OCI-LY7 (cell line): ENCODE results near the gene CDKN1A. TPM values are rescaled to one million over a fixed set of nuclear protein-coding genes. Genes with fewer than 3 reads are reported as not detected.

ENCODE experiments used
- BruUV-seq: library from RNA; stranded (reverse); fragments of 400-500 nt; replicated peaks from 2 replicates; lab custom pipeline; 2021; lab: Mats Ljungman, UMichigan
- CTCF ChIA-PET: fragments of 300-600 bp; sonication (Branson Sonifier 250); formaldehyde crosslinking; loops from one replicate; lab custom pipeline; 2022; ENCODE audit warnings: antibody characterized with exemption; ENCODE audit not compliant: unreplicated experiment; lab: Charles Lee
- POLR2A ChIA-PET: fragments of 300-600 bp; sonication (Branson Sonifier 250); formaldehyde crosslinking; loops from one replicate; lab custom pipeline; 2022; ENCODE audit warnings: antibody characterized with exemption; lab: Charles Lee
- DNase-seq: peaks from one replicate; pipeline ENCODE4 v3.0.0-alpha.2; 2015; ENCODE audit warnings: low spot score
- H2AFZ ChIP-seq: fragments of 200-600 bp; sonication (generic), shearing (Covaris generic); 2 replicates; pipeline ENCODE4 v1.6.1; 2014; ENCODE audit warnings: mild to moderate bottlenecking, antibody characterized with exemption, low read length, moderate library complexity
- H3K27ac ChIP-seq: fragments of 200-600 bp; sonication (generic); 2 replicates; pipeline ENCODE4 v1.5.1; 2014; ENCODE audit warnings: mixed run types, low read depth, mild to moderate bottlenecking, moderate library complexity, low read length, inconsistent platforms; ENCODE audit not compliant: poor library complexity, severe bottlenecking
- H3K36me3 ChIP-seq: fragments of 200-600 bp; sonication (generic); 2 replicates; pipeline ENCODE4 v1.6.1; 2014; ENCODE audit warnings: mild to moderate bottlenecking, antibody characterized with exemption, low read length, moderate library complexity, mixed read lengths; ENCODE audit not compliant: insufficient read depth
- H3K4me1 ChIP-seq: fragments of 200-600 bp; sonication (generic); 2 replicates; pipeline ENCODE4 v1.5.1; 2014; ENCODE audit warnings: mild to moderate bottlenecking, low read length; ENCODE audit not compliant: insufficient read depth, poor library complexity, severe bottlenecking
- H3K4me2 ChIP-seq: fragments of 200-600 bp; sonication (generic); 2 replicates; pipeline ENCODE4 v1.6.1; 2014; ENCODE audit warnings: mild to moderate bottlenecking, low read length
- H3K4me3 ChIP-seq: fragments of 200-600 bp; sonication (generic); 2 replicates; pipeline ENCODE4 v1.5.1; 2014; ENCODE audit warnings: mild to moderate bottlenecking, low read depth, low read length; ENCODE audit not compliant: poor library complexity, severe bottlenecking
- H3K79me2 ChIP-seq: fragments of 200-600 bp; sonication (generic); 2 replicates; pipeline ENCODE4 v1.6.1; 2016; ENCODE audit warnings: low read depth, mild to moderate bottlenecking, low read length, moderate library complexity, mixed read lengths; ENCODE audit not compliant: insufficient read depth
- H3K9me2 ChIP-seq: fragments of 200-600 bp; sonication (generic); 2 replicates; pipeline ENCODE4 v1.6.1; 2016; ENCODE audit warnings: mild to moderate bottlenecking, low read length, mixed read lengths; ENCODE audit not compliant: insufficient read depth
- H3K9me3 ChIP-seq: fragments of 200-600 bp; sonication (generic); 2 replicates; pipeline ENCODE4 v1.6.1; 2014; ENCODE audit warnings: mild to moderate bottlenecking, mixed run types, low read length, mixed read lengths
- H4K20me1 ChIP-seq: fragments of 200-600 bp; sonication (generic); 2 replicates; pipeline ENCODE4 v1.6.1; 2014; ENCODE audit warnings: mild to moderate bottlenecking, antibody characterized with exemption, low read length, moderate library complexity, mixed read lengths; ENCODE audit not compliant: insufficient read depth
- EZH2phosphoT487 ChIP-seq: fragments of 200-600 bp; sonication (generic); IDR thresholded peaks from 2 replicates; pipeline ENCODE4 v1.6.1; 2018; ENCODE audit warnings: low read depth, borderline replicate concordance, mild to moderate bottlenecking, mixed run types, antibody characterized with exemption, low read length, moderate library complexity, mixed read lengths
- intact Hi-C: fragments of 100-400 bp; cut with micrococcal nuclease; formaldehyde crosslinking; loops from one replicate; pipeline ENCODE4 v1.10.0; 2022; ENCODE audit not compliant: unreplicated experiment
- total RNA-seq, 2 experiments: library from RNA; depleted of rRNA in 1 of 2; stranded (reverse); fragments of >200 nt in 1 of 2; shearing (Covaris generic) in 1 of 2; gene quantifications; 2 replicates each; pipeline ENCODE4 v1.2.3, GENCODE V29; 2014 to 2022
- TF ChIP-seq, protein P1 (sequence below): fragments of 200-600 bp; sonication (generic); conservative IDR thresholded peaks from 2 replicates; pipeline ENCODE4 v1.5.1; 2014; ENCODE audit warnings: mild to moderate bottlenecking, antibody characterized with exemption, low read length, moderate library complexity, mixed read lengths

CDKN1A gene
- total RNA-seq, 2 experiments from 2014 or later, result 0.13 to 1.3 TPM

DNA sequence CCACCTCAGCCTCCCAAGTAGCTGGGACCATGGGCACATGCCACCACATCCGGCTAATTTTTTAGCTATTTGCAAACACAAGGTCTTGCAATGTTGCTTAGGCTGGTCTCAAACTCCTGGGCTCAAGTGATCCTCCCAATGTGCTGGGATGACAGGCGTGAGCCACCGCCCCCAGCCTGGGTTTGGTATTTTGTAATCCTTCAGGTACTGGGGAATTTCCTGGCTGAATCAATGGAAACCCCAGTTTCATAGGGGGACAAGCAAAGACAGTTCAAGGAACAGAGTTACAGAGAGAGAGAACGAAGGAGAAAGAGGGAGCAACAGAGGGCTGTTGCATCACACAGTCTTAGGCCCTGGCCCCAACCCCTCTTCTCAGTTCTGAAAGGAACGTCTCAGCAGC is 54.8 kb downstream of the CDKN1A start:
- POLR2A ChIA-PET, result interaction anchor here (0.8 kb wide), 1 partner anchor 24 kb away, joined by 3 read pairs; no protein-coding TSS in a partner anchor
- H3K4me1 ChIP-seq, result no peaks in the 10 kb centered on the region
- DNase-seq, result no peak
- TF ChIP-seq, protein P1, sequence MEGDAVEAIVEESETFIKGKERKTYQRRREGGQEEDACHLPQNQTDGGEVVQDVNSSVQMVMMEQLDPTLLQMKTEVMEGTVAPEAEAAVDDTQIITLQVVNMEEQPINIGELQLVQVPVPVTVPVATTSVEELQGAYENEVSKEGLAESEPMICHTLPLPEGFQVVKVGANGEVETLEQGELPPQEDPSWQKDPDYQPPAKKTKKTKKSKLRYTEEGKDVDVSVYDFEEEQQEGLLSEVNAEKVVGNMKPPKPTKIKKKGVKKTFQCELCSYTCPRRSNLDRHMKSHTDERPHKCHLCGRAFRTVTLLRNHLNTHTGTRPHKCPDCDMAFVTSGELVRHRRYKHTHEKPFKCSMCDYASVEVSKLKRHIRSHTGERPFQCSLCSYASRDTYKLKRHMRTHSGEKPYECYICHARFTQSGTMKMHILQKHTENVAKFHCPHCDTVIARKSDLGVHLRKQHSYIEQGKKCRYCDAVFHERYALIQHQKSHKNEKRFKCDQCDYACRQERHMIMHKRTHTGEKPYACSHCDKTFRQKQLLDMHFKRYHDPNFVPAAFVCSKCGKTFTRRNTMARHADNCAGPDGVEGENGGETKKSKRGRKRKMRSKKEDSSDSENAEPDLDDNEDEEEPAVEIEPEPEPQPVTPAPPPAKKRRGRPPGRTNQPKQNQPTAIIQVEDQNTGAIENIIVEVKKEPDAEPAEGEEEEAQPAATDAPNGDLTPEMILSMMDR, result no peak
- no peak for TF ChIP-seq EZH2phosphoT487
- no peak overlapping the region for H3K27ac ChIP-seq
- no peaks in the 10 kb centered on the region for H4K20me1 ChIP-seq
- intact Hi-C loops, result no loop called here
- H3K36me3 ChIP-seq, result no peaks in the 10 kb centered on the region
- BruUV-seq, result no TSS peak
- CTCF ChIA-PET, result no interaction called here
- no peaks in the 10 kb centered on the region for H3K79me2 ChIP-seq
- no peak overlapping the region for H2AFZ ChIP-seq
- H3K4me2 ChIP-seq, result no peak overlapping the region
- H3K4me3 ChIP-seq, result no peak overlapping the region
- no peaks in the 10 kb centered on the region for H3K9me3 ChIP-seq
- no peaks in the 10 kb centered on the region for H3K9me2 ChIP-seq

DNA sequence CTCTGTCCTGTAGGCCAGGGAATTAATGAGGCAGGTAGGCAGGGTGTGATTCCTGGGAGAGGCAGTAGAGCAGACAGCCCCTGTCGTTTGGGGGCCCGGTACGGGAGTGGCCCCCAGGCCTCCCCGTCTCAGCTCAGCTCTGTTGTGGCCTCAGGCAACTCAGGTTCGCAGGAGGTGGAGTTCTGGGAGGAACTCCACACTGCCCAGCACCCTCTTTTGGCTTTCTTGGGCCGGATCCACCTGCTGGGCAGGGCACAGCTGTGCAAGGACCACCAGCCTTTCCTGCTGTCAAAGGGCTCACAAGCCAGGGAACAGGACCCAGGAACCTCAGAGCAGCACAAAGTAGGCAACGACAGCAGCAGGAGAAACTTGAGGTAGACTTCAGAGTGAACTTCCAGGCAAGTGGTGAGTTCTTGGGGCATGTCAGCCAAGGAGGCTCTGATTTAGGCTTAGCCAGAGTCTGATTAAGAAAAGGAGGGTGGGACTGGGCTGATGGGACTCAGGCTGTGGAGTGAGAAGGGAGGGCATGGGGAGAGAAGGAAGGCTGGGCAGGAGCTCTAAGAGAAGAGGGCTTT is 56.1 kb downstream of the CDKN1A start:
- Histone ChIP-seq H3K79me2 (no peaks in the 10 kb centered on the region), H3K4me3 (no peak overlapping the region), H3K9me2 (no peaks in the 10 kb centered on the region), H2AFZ (no peak overlapping the region), H3K36me3 (no peaks in the 10 kb centered on the region), H3K4me1 (no peaks in the 10 kb centered on the region), H4K20me1 (no peaks in the 10 kb centered on the region), H3K4me2 (no peak overlapping the region), H3K9me3 (no peaks in the 10 kb centered on the region), H3K27ac (no peak overlapping the region)
- no TSS peak for BruUV-seq
- ChIA-PET CTCF (interaction anchor here (1.6 kb wide), 1 partner anchor 24 kb away, joined by 8 read pairs; no protein-coding TSS in a partner anchor), POLR2A (no interaction called here)
- DNase-seq, result no peak
- intact Hi-C loops, result no loop called here
- TF ChIP-seq EZH2phosphoT487, result no peak
- TF ChIP-seq, protein P1, result no peak
